ENCODE data around the gene CUX1. TPM values are rescaled to one million over a fixed set of nuclear protein-coding genes. Genes with fewer than 3 reads are reported as not detected.

The CUX1 gene
- total and polyA plus RNA-seq, 2 of the 13 experiments (the other 11 are each of a cell fraction or from before 2014, with no cell fraction given) = 13.7 to 14.9 TPM

GRCh38 chr7:101954499-101954898, 137.1 kb downstream of the CUX1 start:
- H3K9ac ChIP-seq (ENCODE audit: insufficient read depth, low read depth, low read length) = no peak overlapping the region
- H3K79me2 ChIP-seq (ENCODE audit: insufficient read depth, low read length) = peaks cover 2% of the 10 kb centered on the region
- H4K20me1 ChIP-seq (ENCODE audit: insufficient read depth, low read length) = no peaks in the 10 kb centered on the region; the same call in 1 of the 2 replicates
- ChIA-PET CTCF (ENCODE audit: low intra/inter-chr PET ratio, low total read pairs) (no interaction called here), POLR2A (no interaction called here)
- H3K9me3 ChIP-seq (ENCODE audit: low read length) = no peaks in the 10 kb centered on the region
- BruUV-seq (replicated peaks) = no TSS peak
- intact Hi-C loops (cut with micrococcal nuclease; ENCODE audit: unreplicated experiment) (no loop called here), in situ Hi-C loops (cut with HindIII; ENCODE audit: extremely low pct_ligation_motif_present, low pct_unique_long_range_greater_than_20kb) (no loop called here)
- WGBS (ENCODE audit: low lambda C conversion rate) = 96% methylated on average over 2 of the region's 5 CpGs
- no peak overlapping the region for H2AFZ ChIP-seq (ENCODE audit: low read length)
- ATAC-seq (no peak), FAIRE-seq (no peak), DNase-seq (ENCODE audit: low spot score) (no peak)
- H3K4me2 ChIP-seq (ENCODE audit: low read depth, low read length) = no peak overlapping the region
- H3K27me3 ChIP-seq (ENCODE audit: control insufficient read depth in 1 of 2, insufficient read depth in 2 of 2, low read length in 2 of 2) = no peaks in the 10 kb centered on the region
- H3K36me3 ChIP-seq (replicated peaks in 1 of 2; ENCODE audit: control insufficient read depth in 1 of 2, insufficient read depth in 2 of 2, low read length in 2 of 2) = peaks cover 0 to 3% of the 10 kb centered on the region in 2 experiments; a peak in 1 of 5 replicates
- no peak for TF ChIP-seq ZNF383 (CRISPR knock-in tag; IDR thresholded peaks at IDR 0.05; ENCODE audit: borderline replicate concordance)
- TF ChIP-seq E2F1 (CRISPR knock-in tag; IDR thresholded peaks at IDR 0.05) = no peak
- no peak for TF ChIP-seq THRA (CRISPR knock-in tag; IDR thresholded peaks at IDR 0.05; ENCODE audit: borderline replicate concordance)
- no peak for TF ChIP-seq TFDP1 (CRISPR knock-in tag; IDR thresholded peaks at IDR 0.05; ENCODE audit: borderline replicate concordance)
- TF ChIP-seq ZNF160 (CRISPR knock-in tag; IDR thresholded peaks at IDR 0.05) = no peak
- TF ChIP-seq ZHX1 (CRISPR knock-in tag; IDR thresholded peaks at IDR 0.05; ENCODE audit: low read depth) = no peak
- no peak for TF ChIP-seq HNRNPLL (IDR thresholded peaks at IDR 0.05; ENCODE audit: low read depth, low read length, poor library complexity, severe bottlenecking)
- TF ChIP-seq DMAP1 (CRISPR knock-in tag; IDR thresholded peaks at IDR 0.05) = no peak
- TF ChIP-seq HDAC6 (IDR thresholded peaks at IDR 0.05; ENCODE audit: low read depth, low read length) = no peak
- no peak for TF ChIP-seq NFE2 (CRISPR knock-in tag; IDR thresholded peaks at IDR 0.05)
- no peak for TF ChIP-seq ZNF710 (CRISPR knock-in tag; IDR thresholded peaks at IDR 0.05; ENCODE audit: borderline replicate concordance)
- no peak for TF ChIP-seq CENPX (CRISPR knock-in tag; IDR thresholded peaks at IDR 0.05)
- TF ChIP-seq ELF4 (CRISPR knock-in tag; IDR thresholded peaks at IDR 0.05; ENCODE audit: borderline replicate concordance) = no peak
- TF ChIP-seq ZNF362 (CRISPR knock-in tag; IDR thresholded peaks at IDR 0.05; ENCODE audit: borderline replicate concordance) = no peak
- H3K27ac ChIP-seq (ENCODE audit: extremely low read length, insufficient read depth, low read length) = no peak overlapping the region
- no peak overlapping the region for H3K4me3 ChIP-seq (replicated peaks in 1 of 3; ENCODE audit: insufficient read depth in 1 of 3, low read depth in 2 of 3, low read length in 3 of 3)
- no peaks in the 10 kb centered on the region for H3K4me1 ChIP-seq (ENCODE audit: insufficient read depth, low read length)
